ENCODE results near the gene ADARB2. TPM values are rescaled to one million over a fixed set of nuclear protein-coding genes. Genes with fewer than 3 reads are reported as not detected.

ADARB2 gene
- total and polyA plus RNA-seq, 11 donors: 0.07 to 1.2 (median 0.28) TPM; not detected in 4

GRCh38 chr10:1364151-1364910, 373.0 kb downstream of the ADARB2 start:
- DNase-seq (no peak), ATAC-seq (no peak)
- intact Hi-C loops (cut with DNase I): no loop called here
- H3K27ac ChIP-seq: no peak overlapping the region
- H3K4me3 ChIP-seq: no peak overlapping the region
- no peaks in the 10 kb centered on the region for H3K9me3 ChIP-seq
- H3K27me3 ChIP-seq: peaks cover 0 to 64% (median 17%) of the 10 kb centered on the region in 9 donors
- no peaks in the 10 kb centered on the region for H3K36me3 ChIP-seq
- no peak for TF ChIP-seq POLR2A (IDR thresholded peaks at IDR 0.05)
- TF ChIP-seq CTCF (IDR thresholded peaks at IDR 0.05): no peak
- no peaks in the 10 kb centered on the region for H3K4me1 ChIP-seq
- 89 to 95% (median 94%) methylated on average over 13 to 16 of the region's 16 CpGs for WGBS, 4 donors

GRCh38 chr10:1363446-1364121, 373.7 kb downstream of the ADARB2 start:
- Histone ChIP-seq H3K4me1 (no peaks in the 10 kb centered on the region), H3K4me3 (no peak overlapping the region)

GRCh38 chr10:1362589-1363445, 374.5 kb downstream of the ADARB2 start:
- no peak for ATAC-seq
- Histone ChIP-seq H3K36me3 (no peaks in the 10 kb centered on the region), H3K4me1 (no peaks in the 10 kb centered on the region), H3K4me3 (no peak overlapping the region), H3K27ac (no peak overlapping the region), H3K27me3 (peaks cover 0 to 63% (median 17%) of the 10 kb centered on the region in 9 donors), H3K9me3 (no peaks in the 10 kb centered on the region)
- intact Hi-C loops (cut with DNase I): no loop called here
- WGBS, 4 donors: 63 to 80% (median 70%) methylated on average over 83 to 101 of the region's 101 CpGs
- no peak for TF ChIP-seq POLR2A (IDR thresholded peaks at IDR 0.05)
- TF ChIP-seq CTCF (IDR thresholded peaks at IDR 0.05): no peak
- no peak for DNase-seq

More at GRCh38 chr10:1363446-1364121, 373.7 kb downstream of the ADARB2 start:
- H3K27ac ChIP-seq: no peak overlapping the region
- WGBS, 4 donors: 52 to 79% (median 65%) methylated on average over 41 to 63 of the region's 63 CpGs
- DNase-seq (no peak), ATAC-seq (no peak)
- no peaks in the 10 kb centered on the region for H3K9me3 ChIP-seq
- H3K27me3 ChIP-seq: peaks cover 0 to 66% (median 17%) of the 10 kb centered on the region in 9 donors
- intact Hi-C loops (cut with DNase I): no loop called here
- TF ChIP-seq POLR2A (IDR thresholded peaks at IDR 0.05) (no peak), CTCF (IDR thresholded peaks at IDR 0.05) (no peak)
- H3K36me3 ChIP-seq: no peaks in the 10 kb centered on the region
